Mammary epithelial cell (primary cell): ENCODE results near the gene FOXD1.

Source experiments
- EZH2 ChIP-seq: IDR thresholded peaks from 2 replicates; pipeline ENCODE4 v1.6.1; 2012; ENCODE audit warnings: low read length, inconsistent platforms, borderline replicate concordance
- TF ChIP-seq, protein P1 (sequence below), 2 donors: IDR thresholded peaks in 1 of 2; conservative IDR thresholded peaks in 1 of 2; 2 replicates each; pipeline ENCODE4 v1.5.1; 2011 to 2012; ENCODE audit warnings: inconsistent platforms in 2 of 2, low read length in 2 of 2, mild to moderate bottlenecking in 2 of 2, control low read depth in 1 of 2, low read depth in 1 of 2; ENCODE audit not compliant: insufficient read depth in 1 of 2; ENCODE audit errors: extremely low read depth in 1 of 2

DNA sequence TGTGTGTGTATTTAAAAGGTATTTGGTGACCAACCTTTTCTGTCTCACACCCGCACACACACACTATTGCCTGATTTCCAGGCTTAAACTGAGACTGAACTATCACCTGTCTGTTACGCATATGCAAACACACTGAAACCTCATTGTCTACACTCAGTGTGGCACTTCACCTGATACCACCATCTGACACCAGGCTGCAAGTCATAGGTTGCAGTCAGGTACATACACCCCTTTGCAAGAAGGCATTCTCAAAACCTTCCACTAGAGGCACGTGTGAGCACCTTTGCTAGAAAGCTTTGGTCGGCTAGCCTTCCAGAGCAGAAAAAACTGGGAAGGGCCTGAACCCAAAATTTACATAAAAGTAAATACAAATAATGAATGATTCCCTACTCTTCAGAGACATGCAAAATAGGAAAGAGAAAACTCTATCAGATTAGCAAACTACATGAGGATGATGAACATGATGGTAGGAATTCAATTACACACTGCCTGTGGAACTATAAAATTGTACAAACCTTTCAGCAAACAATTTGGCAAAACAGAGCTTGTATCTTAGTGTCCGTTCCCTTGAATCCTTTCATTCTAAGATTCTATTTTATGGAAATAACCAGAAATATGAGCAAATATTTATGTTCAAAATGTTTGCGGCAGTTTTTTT is 5.9 kb upstream of the FOXD1 start:
- TF ChIP-seq, protein P1, sequence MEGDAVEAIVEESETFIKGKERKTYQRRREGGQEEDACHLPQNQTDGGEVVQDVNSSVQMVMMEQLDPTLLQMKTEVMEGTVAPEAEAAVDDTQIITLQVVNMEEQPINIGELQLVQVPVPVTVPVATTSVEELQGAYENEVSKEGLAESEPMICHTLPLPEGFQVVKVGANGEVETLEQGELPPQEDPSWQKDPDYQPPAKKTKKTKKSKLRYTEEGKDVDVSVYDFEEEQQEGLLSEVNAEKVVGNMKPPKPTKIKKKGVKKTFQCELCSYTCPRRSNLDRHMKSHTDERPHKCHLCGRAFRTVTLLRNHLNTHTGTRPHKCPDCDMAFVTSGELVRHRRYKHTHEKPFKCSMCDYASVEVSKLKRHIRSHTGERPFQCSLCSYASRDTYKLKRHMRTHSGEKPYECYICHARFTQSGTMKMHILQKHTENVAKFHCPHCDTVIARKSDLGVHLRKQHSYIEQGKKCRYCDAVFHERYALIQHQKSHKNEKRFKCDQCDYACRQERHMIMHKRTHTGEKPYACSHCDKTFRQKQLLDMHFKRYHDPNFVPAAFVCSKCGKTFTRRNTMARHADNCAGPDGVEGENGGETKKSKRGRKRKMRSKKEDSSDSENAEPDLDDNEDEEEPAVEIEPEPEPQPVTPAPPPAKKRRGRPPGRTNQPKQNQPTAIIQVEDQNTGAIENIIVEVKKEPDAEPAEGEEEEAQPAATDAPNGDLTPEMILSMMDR (conservative IDR thresholded peaks at IDR 0.05 in 1 of 2, IDR thresholded peaks at IDR 0.05 in 1 of 2; ENCODE audit: extremely low read depth in 1 of 2, insufficient read depth in 1 of 2, low read depth in 1 of 2, low read length in 2 of 2) = peak; percentile 92 to 98
- no peak for TF ChIP-seq EZH2
